GM23338 (cell line): ENCODE results near the gene CYP26C1. TPM values are rescaled to one million over a fixed set of nuclear protein-coding genes. Genes with fewer than 3 reads are reported as not detected.
A peak's percentile ranks its signal among the peaks of the same experiment; 100 is the strongest.

Experiments
- ATAC-seq: fragments of 200-7000 bp; cut with Tn5 transposase; 3 replicates; pipeline ENCODE4 v1.9.1; 2020
- DNase-seq: peaks from one replicate; pipeline ENCODE4 v3.0.0-alpha.2; 2015; ENCODE audit warnings: low spot score
- H2AFZ ChIP-seq: fragments of 200-600 bp; sonication (generic); 2 replicates; pipeline ENCODE4 v1.8.0; 2016; ENCODE audit warnings: antibody characterized with exemption, mild to moderate bottlenecking, moderate library complexity
- H3F3A ChIP-seq: fragments of 200-600 bp; sonication (generic); replicated peaks from 2 replicates; pipeline ENCODE4 v1.8.0; 2017; ENCODE audit warnings: antibody characterized with exemption, mixed run types, low read depth
- H3K27ac ChIP-seq: fragments of 200-600 bp; sonication (generic); 2 replicates; pipeline ENCODE4 v1.6.1; 2016; ENCODE audit warnings: low read depth
- H3K27me3 ChIP-seq: fragments of 200-600 bp; sonication (generic); 2 replicates; pipeline ENCODE4 v1.8.0; 2016; ENCODE audit warnings: mild to moderate bottlenecking, mixed run types, moderate library complexity; ENCODE audit not compliant: insufficient read depth
- H3K36me3 ChIP-seq: fragments of 200-600 bp; sonication (generic); 2 replicates; pipeline ENCODE4 v1.8.0; 2016; ENCODE audit warnings: mild to moderate bottlenecking; ENCODE audit not compliant: insufficient read depth
- H3K4me1 ChIP-seq: fragments of 200-600 bp; sonication (generic); 2 replicates; pipeline ENCODE4 v1.8.0; 2016; ENCODE audit warnings: mild to moderate bottlenecking, moderate library complexity; ENCODE audit not compliant: insufficient read depth
- H3K4me2 ChIP-seq: fragments of 200-600 bp; sonication (generic); 2 replicates; pipeline ENCODE4 v1.7.1; 2017; ENCODE audit warnings: mixed run types
- H3K4me3 ChIP-seq: fragments of 200-600 bp; sonication (generic); 2 replicates; pipeline ENCODE4 v1.6.1; 2016; ENCODE audit warnings: mixed run types
- H3K79me2 ChIP-seq: fragments of 200-600 bp; sonication (generic); replicated peaks from 2 replicates; pipeline ENCODE4 v1.8.0; 2017; ENCODE audit warnings: mild to moderate bottlenecking; ENCODE audit not compliant: insufficient read depth
- H3K9me2 ChIP-seq: fragments of 200-600 bp; sonication (generic); 2 replicates; pipeline ENCODE4 v1.8.0; 2017; ENCODE audit not compliant: insufficient read depth
- H4K20me1 ChIP-seq: fragments of 200-600 bp; sonication (generic); replicated peaks from 2 replicates; pipeline ENCODE4 v1.8.0; 2017; ENCODE audit warnings: mild to moderate bottlenecking; ENCODE audit not compliant: insufficient read depth
- H3K27ac Mint-ChIP-seq: 2 replicates; pipeline ENCODE4 v1.8.0; 2020; ENCODE audit warnings: inconsistent platforms, mild to moderate bottlenecking, moderate library complexity, mixed read lengths
- H3K27me3 Mint-ChIP-seq: 3 replicates; pipeline ENCODE4 v1.8.0; 2022; ENCODE audit warnings: low read depth, mild to moderate bottlenecking, moderate library complexity, mixed read lengths, inconsistent platforms; ENCODE audit not compliant: insufficient read depth, poor library complexity
- H3K36me3 Mint-ChIP-seq: 3 replicates; pipeline ENCODE4 v1.8.0; 2021; ENCODE audit warnings: low read depth, mild to moderate bottlenecking, inconsistent platforms, moderate library complexity, mixed read lengths
- H3K4me1 Mint-ChIP-seq: 3 replicates; pipeline ENCODE4 v1.8.0; 2020; ENCODE audit warnings: mild to moderate bottlenecking, inconsistent platforms, mixed read lengths
- H3K4me3 Mint-ChIP-seq: 3 replicates; pipeline ENCODE4 v1.8.0; 2021; ENCODE audit warnings: moderate library complexity, mild to moderate bottlenecking, inconsistent platforms, mixed read lengths
- H3K9me3 Mint-ChIP-seq: 3 replicates; pipeline ENCODE4 v1.8.0; 2020; ENCODE audit warnings: moderate library complexity, mild to moderate bottlenecking, inconsistent platforms, mixed read lengths
- CREB1 ChIP-seq: fragments of 250-450 bp; sonication (Bioruptor Pico); IDR thresholded peaks from 2 replicates; pipeline ENCODE4 v1.5.0; 2020; ENCODE audit warnings: low read depth, mild to moderate bottlenecking, moderate library complexity
- EZH2 ChIP-seq: fragments of 200-600 bp; sonication (generic); IDR thresholded peaks from one replicate; pipeline ENCODE4 v1.8.0; 2017; ENCODE audit warnings: antibody characterized with exemption, mild to moderate bottlenecking, low read depth; ENCODE audit not compliant: unreplicated experiment
- EZH2phosphoT487 ChIP-seq: fragments of 200-600 bp; sonication (generic); IDR thresholded peaks from one replicate; pipeline ENCODE4 v1.8.1; 2018; ENCODE audit warnings: antibody characterized with exemption; ENCODE audit not compliant: unreplicated experiment
- JUNB ChIP-seq: IDR thresholded peaks from one replicate; pipeline ENCODE4 v1.6.1; 2016; ENCODE audit warnings: antibody characterized with exemption; ENCODE audit not compliant: unreplicated experiment
- NANOG ChIP-seq: IDR thresholded peaks from 2 replicates; pipeline ENCODE4 v1.6.1; 2016; ENCODE audit warnings: antibody characterized with exemption, borderline replicate concordance
- POLR2AphosphoS5 ChIP-seq: IDR thresholded peaks from 2 replicates; pipeline ENCODE4 v1.6.1; 2016; ENCODE audit warnings: antibody characterized with exemption, low read depth
- ZNF114 ChIP-seq: fragments of 250-450 bp; sonication (Bioruptor Pico); IDR thresholded peaks from 2 replicates; pipeline ENCODE4 v1.5.0; 2020; ENCODE audit warnings: mild to moderate bottlenecking, moderate library complexity
- ZNF331 ChIP-seq: fragments of 250-450 bp; sonication (Bioruptor Pico); IDR thresholded peaks from 2 replicates; pipeline ENCODE4 v1.5.0; 2020; ENCODE audit warnings: low read depth, mild to moderate bottlenecking, moderate library complexity
- polyA plus RNA-seq: library from polyadenylated mRNA; unstranded; fragments of >200 nt; fragmentation: Nextera tagmentation; extraction: Ambion mirVana; gene quantifications from 2 replicates; pipeline ENCODE4 v1.2.1, GENCODE V29; 2016
- total RNA-seq: library from RNA; depleted of rRNA; stranded (reverse); fragments of >200 nt; shearing (Covaris generic); gene quantifications from 2 replicates; pipeline ENCODE4 v1.2.3, GENCODE V29; 2014
- TF ChIP-seq, protein P1 (sequence below): IDR thresholded peaks from one replicate; pipeline ENCODE4 v1.6.1; 2018; ENCODE audit warnings: antibody characterized with exemption; ENCODE audit not compliant: unreplicated experiment
- TF ChIP-seq, protein P2 (sequence below): IDR thresholded peaks from 2 replicates; pipeline ENCODE4 v1.6.1; 2016; ENCODE audit warnings: antibody characterized with exemption
- TF ChIP-seq, protein P3 (sequence below), 2 experiments: fragments of 200-600 bp in 1 of 2; sonication (generic) in 1 of 2; conservative IDR thresholded peaks; 2 replicates each; pipeline versions ENCODE4 v1.5.1 to v1.6.1; 2016 to 2017; ENCODE audit warnings: antibody characterized with exemption in 2 of 2, low read depth in 2 of 2, mild to moderate bottlenecking in 2 of 2, moderate library complexity in 1 of 2

Gene CYP26C1
- total and polyA plus RNA-seq, 2 experiments from 2014 or later, result 0.24 TPM; not detected in 1

- TF ChIP-seq, protein P1, sequence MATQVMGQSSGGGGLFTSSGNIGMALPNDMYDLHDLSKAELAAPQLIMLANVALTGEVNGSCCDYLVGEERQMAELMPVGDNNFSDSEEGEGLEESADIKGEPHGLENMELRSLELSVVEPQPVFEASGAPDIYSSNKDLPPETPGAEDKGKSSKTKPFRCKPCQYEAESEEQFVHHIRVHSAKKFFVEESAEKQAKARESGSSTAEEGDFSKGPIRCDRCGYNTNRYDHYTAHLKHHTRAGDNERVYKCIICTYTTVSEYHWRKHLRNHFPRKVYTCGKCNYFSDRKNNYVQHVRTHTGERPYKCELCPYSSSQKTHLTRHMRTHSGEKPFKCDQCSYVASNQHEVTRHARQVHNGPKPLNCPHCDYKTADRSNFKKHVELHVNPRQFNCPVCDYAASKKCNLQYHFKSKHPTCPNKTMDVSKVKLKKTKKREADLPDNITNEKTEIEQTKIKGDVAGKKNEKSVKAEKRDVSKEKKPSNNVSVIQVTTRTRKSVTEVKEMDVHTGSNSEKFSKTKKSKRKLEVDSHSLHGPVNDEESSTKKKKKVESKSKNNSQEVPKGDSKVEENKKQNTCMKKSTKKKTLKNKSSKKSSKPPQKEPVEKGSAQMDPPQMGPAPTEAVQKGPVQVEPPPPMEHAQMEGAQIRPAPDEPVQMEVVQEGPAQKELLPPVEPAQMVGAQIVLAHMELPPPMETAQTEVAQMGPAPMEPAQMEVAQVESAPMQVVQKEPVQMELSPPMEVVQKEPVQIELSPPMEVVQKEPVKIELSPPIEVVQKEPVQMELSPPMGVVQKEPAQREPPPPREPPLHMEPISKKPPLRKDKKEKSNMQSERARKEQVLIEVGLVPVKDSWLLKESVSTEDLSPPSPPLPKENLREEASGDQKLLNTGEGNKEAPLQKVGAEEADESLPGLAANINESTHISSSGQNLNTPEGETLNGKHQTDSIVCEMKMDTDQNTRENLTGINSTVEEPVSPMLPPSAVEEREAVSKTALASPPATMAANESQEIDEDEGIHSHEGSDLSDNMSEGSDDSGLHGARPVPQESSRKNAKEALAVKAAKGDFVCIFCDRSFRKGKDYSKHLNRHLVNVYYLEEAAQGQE, result no peak
Observed at GRCh38 chr10:93096901-93097300, 36.3 kb downstream of the CYP26C1 start (continued).

DNA sequence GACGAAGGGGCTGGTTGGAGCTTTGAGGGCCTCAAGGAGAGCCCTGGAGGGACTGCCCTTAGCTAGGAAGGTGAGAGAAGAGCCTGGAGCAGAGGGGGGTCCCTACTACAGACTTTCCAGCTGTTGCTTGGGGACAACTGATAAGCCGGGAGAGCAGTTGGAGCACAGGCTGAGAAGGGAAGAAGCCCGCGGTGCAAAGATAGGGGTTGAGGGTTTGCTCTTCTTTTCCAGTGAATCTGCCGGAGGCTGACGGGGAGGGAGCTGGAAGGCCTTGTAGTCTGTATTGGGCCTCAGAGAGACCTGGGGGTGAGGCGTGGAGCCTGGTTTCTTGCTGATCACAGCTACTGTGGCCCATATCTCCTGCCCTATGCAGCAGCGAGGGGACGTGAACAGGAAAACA is 36.8 kb downstream of the CYP26C1 start:
- Histone ChIP-seq H3K4me1 (no peaks in the 10 kb centered on the region), H3K79me2 (no peaks in the 10 kb centered on the region), H3K27me3 (no peaks in the 10 kb centered on the region), H4K20me1 (no peaks in the 10 kb centered on the region), H3F3A (no peaks in the 10 kb centered on the region), H3K36me3 (no peaks in the 10 kb centered on the region), H2AFZ (peak overlapping the region; percentile 85), H3K9me2 (no peaks in the 10 kb centered on the region), H3K4me2 (no peak overlapping the region), H3K27ac (no peak overlapping the region), H3K4me3 (no peak overlapping the region)
- H3K9me3 Mint-ChIP-seq, result peaks cover 10% of the 10 kb centered on the region; the same call in 2 of the 3 replicates
- no peak overlapping the region for H3K4me3 Mint-ChIP-seq
- ATAC-seq (no peak), DNase-seq (no peak)
- no peaks in the 10 kb centered on the region for H3K36me3 Mint-ChIP-seq
- H3K27ac Mint-ChIP-seq, result no peak overlapping the region
- H3K4me1 Mint-ChIP-seq, result no peaks in the 10 kb centered on the region; the same call in 1 of the 3 replicates
- H3K27me3 Mint-ChIP-seq, result peaks cover 8% of the 10 kb centered on the region
- TF ChIP-seq, protein P2, sequence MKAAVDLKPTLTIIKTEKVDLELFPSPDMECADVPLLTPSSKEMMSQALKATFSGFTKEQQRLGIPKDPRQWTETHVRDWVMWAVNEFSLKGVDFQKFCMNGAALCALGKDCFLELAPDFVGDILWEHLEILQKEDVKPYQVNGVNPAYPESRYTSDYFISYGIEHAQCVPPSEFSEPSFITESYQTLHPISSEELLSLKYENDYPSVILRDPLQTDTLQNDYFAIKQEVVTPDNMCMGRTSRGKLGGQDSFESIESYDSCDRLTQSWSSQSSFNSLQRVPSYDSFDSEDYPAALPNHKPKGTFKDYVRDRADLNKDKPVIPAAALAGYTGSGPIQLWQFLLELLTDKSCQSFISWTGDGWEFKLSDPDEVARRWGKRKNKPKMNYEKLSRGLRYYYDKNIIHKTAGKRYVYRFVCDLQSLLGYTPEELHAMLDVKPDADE, result no peak
- no peak for TF ChIP-seq POLR2AphosphoS5
- TF ChIP-seq JUNB, result no peak

- no peaks in the 10 kb centered on the region for H3F3A ChIP-seq
- H3K27me3 ChIP-seq, result no peaks in the 10 kb centered on the region
- H4K20me1 ChIP-seq, result no peaks in the 10 kb centered on the region
- DNase-seq (no peak), ATAC-seq (no peak)
- H3K4me2 ChIP-seq, result no peak overlapping the region
- H3K4me1 Mint-ChIP-seq, result no peaks in the 10 kb centered on the region; the same call in 1 of the 3 replicates
- H3K36me3 ChIP-seq, result no peaks in the 10 kb centered on the region
- H3K4me3 Mint-ChIP-seq, result no peak overlapping the region
- H3K9me3 Mint-ChIP-seq, result peaks cover 21% of the 10 kb centered on the region; the same call in 2 of the 3 replicates
- no peak overlapping the region for H2AFZ ChIP-seq
- no peaks in the 10 kb centered on the region for H3K4me1 ChIP-seq
- no peaks in the 10 kb centered on the region for H3K9me2 ChIP-seq
- peaks cover 3% of the 10 kb centered on the region; the same call in 2 of the 3 replicates for H3K36me3 Mint-ChIP-seq
- no peak overlapping the region for H3K27ac Mint-ChIP-seq
- H3K79me2 ChIP-seq, result no peaks in the 10 kb centered on the region
- peaks cover 4% of the 10 kb centered on the region for H3K27me3 Mint-ChIP-seq
- no peak overlapping the region for H3K4me3 ChIP-seq
- H3K27ac ChIP-seq, result no peak overlapping the region
- TF ChIP-seq POLR2AphosphoS5, result no peak
- no peak for TF ChIP-seq JUNB
- no peak for TF ChIP-seq CREB1
- no peak for TF ChIP-seq ZNF331 (CRISPR knock-in tag)
- no peak for TF ChIP-seq NANOG
- TF ChIP-seq ZNF114 (CRISPR knock-in tag), result no peak
- no peak for TF ChIP-seq EZH2
- TF ChIP-seq, protein P2, result no peak
- TF ChIP-seq EZH2phosphoT487, result no peak
- TF ChIP-seq, protein P1, result no peak
- TF ChIP-seq, protein P3, sequence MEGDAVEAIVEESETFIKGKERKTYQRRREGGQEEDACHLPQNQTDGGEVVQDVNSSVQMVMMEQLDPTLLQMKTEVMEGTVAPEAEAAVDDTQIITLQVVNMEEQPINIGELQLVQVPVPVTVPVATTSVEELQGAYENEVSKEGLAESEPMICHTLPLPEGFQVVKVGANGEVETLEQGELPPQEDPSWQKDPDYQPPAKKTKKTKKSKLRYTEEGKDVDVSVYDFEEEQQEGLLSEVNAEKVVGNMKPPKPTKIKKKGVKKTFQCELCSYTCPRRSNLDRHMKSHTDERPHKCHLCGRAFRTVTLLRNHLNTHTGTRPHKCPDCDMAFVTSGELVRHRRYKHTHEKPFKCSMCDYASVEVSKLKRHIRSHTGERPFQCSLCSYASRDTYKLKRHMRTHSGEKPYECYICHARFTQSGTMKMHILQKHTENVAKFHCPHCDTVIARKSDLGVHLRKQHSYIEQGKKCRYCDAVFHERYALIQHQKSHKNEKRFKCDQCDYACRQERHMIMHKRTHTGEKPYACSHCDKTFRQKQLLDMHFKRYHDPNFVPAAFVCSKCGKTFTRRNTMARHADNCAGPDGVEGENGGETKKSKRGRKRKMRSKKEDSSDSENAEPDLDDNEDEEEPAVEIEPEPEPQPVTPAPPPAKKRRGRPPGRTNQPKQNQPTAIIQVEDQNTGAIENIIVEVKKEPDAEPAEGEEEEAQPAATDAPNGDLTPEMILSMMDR (conservative IDR thresholded peaks at IDR 0.05; ENCODE audit: low read depth in 2 of 2), result no peak
Observed at GRCh38 chr10:93098816-93099215, 38.2 kb downstream of the CYP26C1 start.
